Activated naive CD8-positive, alpha-beta T cell treated with anti-CD3 and anti-CD28 coated beads for 36 hours (primary cell): Measurements from ENCODE around the gene IL36A. TPM values are rescaled to one million over a fixed set of nuclear protein-coding genes. Genes with fewer than 3 reads are reported as not detected.

Source experiments
- DNase-seq: peaks from one replicate; pipeline ENCODE4 v3.0.0; 2021
- H3K27ac Mint-ChIP-seq: one replicate; pipeline ENCODE4 v1.8.0; 2022; ENCODE audit warnings: mild to moderate bottlenecking, moderate library complexity, mixed read lengths
- H3K27me3 Mint-ChIP-seq: one replicate; pipeline ENCODE4 v1.8.0; 2022; ENCODE audit warnings: mild to moderate bottlenecking, mixed read lengths
- H3K36me3 Mint-ChIP-seq: one replicate; pipeline ENCODE4 v1.8.0; 2021; ENCODE audit warnings: mild to moderate bottlenecking, mixed read lengths
- H3K4me1 Mint-ChIP-seq: one replicate; pipeline ENCODE4 v1.8.0; 2021; ENCODE audit warnings: mixed read lengths
- H3K4me3 Mint-ChIP-seq: one replicate; pipeline ENCODE4 v1.8.0; 2022; ENCODE audit warnings: mild to moderate bottlenecking, moderate library complexity, mixed read lengths
- H3K9me3 Mint-ChIP-seq: one replicate; pipeline ENCODE4 v1.8.0; 2022; ENCODE audit warnings: mixed read lengths
- total RNA-seq, 2 experiments: library from RNA; stranded (reverse); gene quantifications; one replicate each; pipeline ENCODE4 v1.2.3, GENCODE V29; 2021

Gene IL36A
- total RNA-seq, 2 experiments from 2014 or later = not detected

- no peaks in the 10 kb centered on the region for H3K36me3 Mint-ChIP-seq
- H3K4me3 Mint-ChIP-seq = no peak overlapping the region
- H3K4me1 Mint-ChIP-seq = peaks cover 8% of the 10 kb centered on the region
- H3K27ac Mint-ChIP-seq = no peak overlapping the region
- no peaks in the 10 kb centered on the region for H3K9me3 Mint-ChIP-seq
- H3K27me3 Mint-ChIP-seq = no peaks in the 10 kb centered on the region
- DNase-seq = no peak
Measured at GRCh38 chr2:113018509-113018908, 13.2 kb downstream of the IL36A start.

GRCh38 chr2:113021312-113021711 lies 16.1 kb downstream of the IL36A start:
- Mint-ChIP-seq H3K27ac (no peak overlapping the region), H3K9me3 (no peaks in the 10 kb centered on the region), H3K4me1 (peaks cover 3% of the 10 kb centered on the region), H3K36me3 (no peaks in the 10 kb centered on the region), H3K4me3 (no peak overlapping the region), H3K27me3 (no peaks in the 10 kb centered on the region)
- DNase-seq = no peak

GRCh38 chr2:113024764-113025163 lies 19.5 kb downstream of the IL36A start:
- H3K36me3 Mint-ChIP-seq = no peaks in the 10 kb centered on the region
- H3K27ac Mint-ChIP-seq = no peak overlapping the region
- no peaks in the 10 kb centered on the region for H3K27me3 Mint-ChIP-seq
- H3K4me3 Mint-ChIP-seq = no peak overlapping the region
- no peaks in the 10 kb centered on the region for H3K9me3 Mint-ChIP-seq
- no peak for DNase-seq
- no peaks in the 10 kb centered on the region for H3K4me1 Mint-ChIP-seq

GRCh38 chr2:113025737-113026136 lies 20.5 kb downstream of the IL36A start:
- H3K36me3 Mint-ChIP-seq = no peaks in the 10 kb centered on the region
- no peak for DNase-seq
- H3K27ac Mint-ChIP-seq = no peak overlapping the region
- H3K4me3 Mint-ChIP-seq = no peak overlapping the region
- no peaks in the 10 kb centered on the region for H3K27me3 Mint-ChIP-seq
- H3K4me1 Mint-ChIP-seq = no peaks in the 10 kb centered on the region
- no peaks in the 10 kb centered on the region for H3K9me3 Mint-ChIP-seq

GRCh38 chr2:113027691-113028090 lies 22.4 kb downstream of the IL36A start:
- H3K27me3 Mint-ChIP-seq = no peaks in the 10 kb centered on the region

GRCh38 chr2:113028112-113028511 lies 22.9 kb downstream of the IL36A start:
- Mint-ChIP-seq H3K4me3 (no peak overlapping the region), H3K27ac (no peak overlapping the region)

More at GRCh38 chr2:113027691-113028090, 22.4 kb downstream of the IL36A start:
- no peaks in the 10 kb centered on the region for H3K36me3 Mint-ChIP-seq
- no peaks in the 10 kb centered on the region for H3K9me3 Mint-ChIP-seq
- no peaks in the 10 kb centered on the region for H3K4me1 Mint-ChIP-seq
- no peak overlapping the region for H3K4me3 Mint-ChIP-seq
- H3K27ac Mint-ChIP-seq = no peak overlapping the region
- DNase-seq = no peak

GRCh38 chr2:113032737-113033136 lies 27.5 kb downstream of the IL36A start:
- Mint-ChIP-seq H3K9me3 (no peaks in the 10 kb centered on the region), H3K4me1 (no peaks in the 10 kb centered on the region), H3K4me3 (no peak overlapping the region)

More at GRCh38 chr2:113028112-113028511, 22.9 kb downstream of the IL36A start:
- H3K4me1 Mint-ChIP-seq = no peaks in the 10 kb centered on the region
- H3K9me3 Mint-ChIP-seq = no peaks in the 10 kb centered on the region
- DNase-seq = no peak
- no peaks in the 10 kb centered on the region for H3K27me3 Mint-ChIP-seq
- no peaks in the 10 kb centered on the region for H3K36me3 Mint-ChIP-seq

GRCh38 chr2:113034016-113034415 lies 28.8 kb downstream of the IL36A start:
- no peak overlapping the region for H3K27ac Mint-ChIP-seq
- H3K27me3 Mint-ChIP-seq = no peaks in the 10 kb centered on the region
- no peaks in the 10 kb centered on the region for H3K36me3 Mint-ChIP-seq
- no peaks in the 10 kb centered on the region for H3K9me3 Mint-ChIP-seq
- H3K4me3 Mint-ChIP-seq = no peak overlapping the region
- no peaks in the 10 kb centered on the region for H3K4me1 Mint-ChIP-seq
- no peak for DNase-seq

More at GRCh38 chr2:113032737-113033136, 27.5 kb downstream of the IL36A start:
- no peaks in the 10 kb centered on the region for H3K27me3 Mint-ChIP-seq
- no peaks in the 10 kb centered on the region for H3K36me3 Mint-ChIP-seq
- no peak overlapping the region for H3K27ac Mint-ChIP-seq
- no peak for DNase-seq

- peaks cover 1% of the 10 kb centered on the region for H3K4me1 Mint-ChIP-seq
- H3K9me3 Mint-ChIP-seq = no peaks in the 10 kb centered on the region
- no peaks in the 10 kb centered on the region for H3K27me3 Mint-ChIP-seq
- H3K36me3 Mint-ChIP-seq = no peaks in the 10 kb centered on the region
- no peak overlapping the region for H3K4me3 Mint-ChIP-seq
- DNase-seq = no peak
- no peak overlapping the region for H3K27ac Mint-ChIP-seq
Measured at GRCh38 chr2:113036763-113037162, 31.5 kb downstream of the IL36A start.

GRCh38 chr2:113038291-113038690 lies 33.0 kb downstream of the IL36A start:
- Mint-ChIP-seq H3K27ac (no peak overlapping the region), H3K9me3 (no peaks in the 10 kb centered on the region), H3K4me1 (peaks cover 1% of the 10 kb centered on the region), H3K27me3 (no peaks in the 10 kb centered on the region), H3K36me3 (no peaks in the 10 kb centered on the region), H3K4me3 (no peak overlapping the region)
- no peak for DNase-seq

- H3K4me1 Mint-ChIP-seq = peaks cover 1% of the 10 kb centered on the region
- no peaks in the 10 kb centered on the region for H3K9me3 Mint-ChIP-seq
- H3K27ac Mint-ChIP-seq = no peak overlapping the region
- no peaks in the 10 kb centered on the region for H3K27me3 Mint-ChIP-seq
- H3K36me3 Mint-ChIP-seq = no peaks in the 10 kb centered on the region
- DNase-seq = no peak
- no peak overlapping the region for H3K4me3 Mint-ChIP-seq
Measured at GRCh38 chr2:113039158-113039557, 33.9 kb downstream of the IL36A start.

GRCh38 chr2:113039719-113040118 lies 34.5 kb downstream of the IL36A start:
- no peaks in the 10 kb centered on the region for H3K36me3 Mint-ChIP-seq
- H3K27me3 Mint-ChIP-seq = no peaks in the 10 kb centered on the region
- no peak overlapping the region for H3K4me3 Mint-ChIP-seq
- H3K27ac Mint-ChIP-seq = no peak overlapping the region
- H3K9me3 Mint-ChIP-seq = no peaks in the 10 kb centered on the region
- peaks cover 1% of the 10 kb centered on the region for H3K4me1 Mint-ChIP-seq
- DNase-seq = no peak

GRCh38 chr2:113041871-113042270 lies 36.6 kb downstream of the IL36A start:
- Mint-ChIP-seq H3K27me3 (no peaks in the 10 kb centered on the region), H3K4me1 (peaks cover 1% of the 10 kb centered on the region), H3K4me3 (no peak overlapping the region), H3K9me3 (no peaks in the 10 kb centered on the region), H3K36me3 (no peaks in the 10 kb centered on the region), H3K27ac (no peak overlapping the region)
- no peak for DNase-seq

- no peaks in the 10 kb centered on the region for H3K27me3 Mint-ChIP-seq
- no peaks in the 10 kb centered on the region for H3K4me1 Mint-ChIP-seq
- H3K4me3 Mint-ChIP-seq = no peak overlapping the region
- no peak overlapping the region for H3K27ac Mint-ChIP-seq
- DNase-seq = no peak
- H3K9me3 Mint-ChIP-seq = no peaks in the 10 kb centered on the region
- H3K36me3 Mint-ChIP-seq = no peaks in the 10 kb centered on the region
Measured at GRCh38 chr2:113046465-113046864, 41.2 kb downstream of the IL36A start.

- Mint-ChIP-seq H3K4me3 (no peak overlapping the region), H3K27ac (no peak overlapping the region), H3K27me3 (no peaks in the 10 kb centered on the region), H3K36me3 (peaks cover 15% of the 10 kb centered on the region), H3K9me3 (peaks cover 25% of the 10 kb centered on the region), H3K4me1 (peaks cover 3% of the 10 kb centered on the region)
- no peak for DNase-seq
Measured at GRCh38 chr2:113050921-113051895, 45.9 kb downstream of the IL36A start.

- Mint-ChIP-seq H3K4me3 (no peak within 1 kb of the TSS), H3K36me3 (peaks cover 17% of the 10 kb centered on the region), H3K9me3 (peaks cover 29% of the 10 kb centered on the region), H3K27me3 (no peaks in the 10 kb centered on the region), H3K4me1 (peaks cover 5% of the 10 kb centered on the region), H3K27ac (no peak within 1 kb of the TSS)
- DNase-seq = no peak
Measured at GRCh38 chr2:113052396-113052917, 47.2 kb downstream of the IL36A start, which contains the start of gene IL36B. Gene IL36B, minus strand, starts transcription at chr2:113052867.
